K562 (cell line): ENCODE results near the gene BDKRB2. TPM values are rescaled to one million over a fixed set of nuclear protein-coding genes. Genes with fewer than 3 reads are reported as not detected.

Experiments
- RBM25 ChIP-seq: fragments of 200-400 bp; formaldehyde crosslinking; IDR thresholded peaks from 2 replicates; pipeline ENCODE4 v1.6.1; 2018; ENCODE audit warnings: low read length, low read depth, moderate library complexity; ENCODE audit not compliant: severe bottlenecking
- polyA plus RNA-seq, 8 experiments: library from polyadenylated mRNA; depleted of rRNA in 4 of 8; stranded (reverse) in 5 of 8; unstranded in 3 of 8; fragments of >200 nt; fragmentation: Nextera tagmentation in 2 of 8; fragmentation: Illumina TruSeq in 1 of 8; extraction: Ambion mirVana in 2 of 8; extraction: Trizol in 1 of 8; gene quantifications; 2 replicates each; pipeline versions ENCODE4 v1.2.1 to v1.2.3, GENCODE V29; 2011 to 2014; ENCODE audit warnings: inconsistent platforms in 1 of 8, missing spikeins in 1 of 8
- total RNA-seq, 7 experiments: library from RNA; depleted of rRNA in 6 of 7; stranded (reverse); fragments of >200 nt in 6 of 7; fragmentation: Illumina TruSeq in 2 of 7; extraction: Trizol in 2 of 7; gene quantifications; 2 replicates each; pipeline versions ENCODE4 v1.2.1 to v1.2.3, GENCODE V29; 2011 to 2021; ENCODE audit warnings: low replicate concordance in 1 of 7
- TF ChIP-seq, protein P1 (sequence below): fragments of 450-650 bp; IDR thresholded peaks from 2 replicates; pipeline ENCODE4 v1.6.1; 2016; ENCODE audit warnings: low read depth
- TF ChIP-seq, protein P2 (sequence below): sonication (generic); formaldehyde crosslinking; IDR thresholded peaks from 2 replicates; pipeline ENCODE4 v1.9.0; 2022; ENCODE audit warnings: mild to moderate bottlenecking, missing genetic modification reagents
- TF ChIP-seq, protein P3 (sequence below): fragments of 450-650 bp; IDR thresholded peaks from 2 replicates; pipeline ENCODE4 v1.6.1; 2016; ENCODE audit warnings: missing biosample characterization, missing genetic modification characterization

The BDKRB2 gene
- total and polyA plus RNA-seq, 9 of the 15 experiments (the other 6 are each of a cell fraction or from before 2014, with no cell fraction given) = 0.02 TPM; not detected in 8

DNA sequence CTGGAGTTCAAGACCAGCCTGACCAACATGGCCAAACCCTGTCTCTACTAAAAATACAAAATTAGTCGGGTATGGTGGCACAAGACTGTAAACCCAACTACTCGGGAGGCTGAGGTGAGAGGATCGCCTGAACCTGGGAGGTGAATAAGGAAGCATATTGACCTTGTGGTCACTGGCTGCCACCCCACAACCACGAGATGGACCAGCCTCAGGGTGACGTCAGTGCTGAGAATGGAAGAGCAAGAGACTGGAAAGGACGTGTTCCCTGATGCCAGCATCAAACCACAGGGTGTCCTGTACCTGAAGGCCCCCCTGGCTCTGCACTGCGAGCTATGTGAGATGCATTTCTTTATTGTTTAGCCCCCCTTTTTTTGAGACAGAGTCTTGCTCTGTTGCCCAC is 45.9 kb upstream of the BDKRB2 start (continued):
- TF ChIP-seq, protein P1, sequence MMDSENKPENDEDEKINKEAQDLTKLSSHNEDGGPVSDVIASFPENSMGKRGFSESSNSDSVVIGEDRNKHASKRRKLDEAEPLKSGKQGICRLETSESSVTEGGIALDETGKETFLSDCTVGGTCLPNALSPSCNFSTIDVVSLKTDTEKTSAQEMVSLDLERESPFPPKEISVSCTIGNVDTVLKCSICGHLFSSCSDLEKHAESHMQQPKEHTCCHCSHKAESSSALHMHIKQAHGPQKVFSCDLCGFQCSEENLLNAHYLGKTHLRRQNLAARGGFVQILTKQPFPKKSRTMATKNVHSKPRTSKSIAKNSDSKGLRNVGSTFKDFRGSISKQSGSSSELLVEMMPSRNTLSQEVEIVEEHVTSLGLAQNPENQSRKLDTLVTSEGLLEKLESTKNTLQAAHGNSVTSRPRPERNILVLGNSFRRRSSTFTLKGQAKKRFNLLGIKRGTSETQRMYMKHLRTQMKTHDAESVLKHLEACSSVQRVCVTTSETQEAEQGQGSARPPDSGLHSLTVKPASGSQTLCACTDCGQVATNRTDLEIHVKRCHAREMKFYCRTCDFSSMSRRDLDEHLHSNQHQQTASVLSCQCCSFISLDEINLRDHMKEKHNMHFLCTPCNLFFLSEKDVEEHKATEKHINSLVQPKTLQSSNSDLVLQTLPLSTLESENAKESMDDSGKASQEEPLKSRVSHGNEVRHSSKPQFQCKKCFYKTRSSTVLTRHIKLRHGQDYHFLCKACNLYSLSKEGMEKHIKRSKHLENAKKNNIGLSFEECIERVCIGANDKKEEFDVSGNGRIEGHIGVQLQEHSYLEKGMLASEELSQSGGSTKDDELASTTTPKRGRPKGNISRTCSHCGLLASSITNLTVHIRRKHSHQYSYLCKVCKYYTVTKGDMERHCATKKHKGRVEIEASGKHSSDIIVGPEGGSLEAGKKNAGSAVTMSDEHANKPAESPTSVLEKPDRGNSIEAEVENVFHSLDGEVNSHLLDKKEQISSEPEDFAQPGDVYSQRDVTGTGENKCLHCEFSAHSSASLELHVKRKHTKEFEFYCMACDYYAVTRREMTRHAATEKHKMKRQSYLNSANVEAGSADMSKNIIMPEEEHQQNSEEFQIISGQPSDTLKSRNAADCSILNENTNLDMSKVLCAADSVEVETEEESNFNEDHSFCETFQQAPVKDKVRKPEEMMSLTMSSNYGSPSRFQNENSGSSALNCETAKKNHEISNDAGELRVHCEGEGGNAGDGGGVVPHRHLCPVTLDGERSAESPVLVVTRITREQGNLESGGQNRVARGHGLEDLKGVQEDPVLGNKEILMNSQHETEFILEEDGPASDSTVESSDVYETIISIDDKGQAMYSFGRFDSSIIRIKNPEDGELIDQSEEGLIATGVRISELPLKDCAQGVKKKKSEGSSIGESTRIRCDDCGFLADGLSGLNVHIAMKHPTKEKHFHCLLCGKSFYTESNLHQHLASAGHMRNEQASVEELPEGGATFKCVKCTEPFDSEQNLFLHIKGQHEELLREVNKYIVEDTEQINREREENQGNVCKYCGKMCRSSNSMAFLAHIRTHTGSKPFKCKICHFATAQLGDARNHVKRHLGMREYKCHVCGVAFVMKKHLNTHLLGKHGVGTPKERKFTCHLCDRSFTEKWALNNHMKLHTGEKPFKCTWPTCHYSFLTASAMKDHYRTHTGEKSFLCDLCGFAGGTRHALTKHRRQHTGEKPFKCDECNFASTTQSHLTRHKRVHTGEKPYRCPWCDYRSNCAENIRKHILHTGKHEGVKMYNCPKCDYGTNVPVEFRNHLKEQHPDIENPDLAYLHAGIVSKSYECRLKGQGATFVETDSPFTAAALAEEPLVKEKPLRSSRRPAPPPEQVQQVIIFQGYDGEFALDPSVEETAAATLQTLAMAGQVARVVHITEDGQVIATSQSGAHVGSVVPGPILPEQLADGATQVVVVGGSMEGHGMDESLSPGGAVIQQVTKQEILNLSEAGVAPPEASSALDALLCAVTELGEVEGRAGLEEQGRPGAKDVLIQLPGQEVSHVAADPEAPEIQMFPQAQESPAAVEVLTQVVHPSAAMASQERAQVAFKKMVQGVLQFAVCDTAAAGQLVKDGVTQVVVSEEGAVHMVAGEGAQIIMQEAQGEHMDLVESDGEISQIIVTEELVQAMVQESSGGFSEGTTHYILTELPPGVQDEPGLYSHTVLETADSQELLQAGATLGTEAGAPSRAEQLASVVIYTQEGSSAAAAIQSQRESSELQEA = no peak
- TF ChIP-seq, protein P2, sequence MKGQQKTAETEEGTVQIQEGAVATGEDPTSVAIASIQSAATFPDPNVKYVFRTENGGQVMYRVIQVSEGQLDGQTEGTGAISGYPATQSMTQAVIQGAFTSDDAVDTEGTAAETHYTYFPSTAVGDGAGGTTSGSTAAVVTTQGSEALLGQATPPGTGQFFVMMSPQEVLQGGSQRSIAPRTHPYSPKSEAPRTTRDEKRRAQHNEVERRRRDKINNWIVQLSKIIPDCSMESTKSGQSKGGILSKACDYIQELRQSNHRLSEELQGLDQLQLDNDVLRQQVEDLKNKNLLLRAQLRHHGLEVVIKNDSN = no peak
- TF ChIP-seq RBM25 = no peak
- TF ChIP-seq, protein P3, sequence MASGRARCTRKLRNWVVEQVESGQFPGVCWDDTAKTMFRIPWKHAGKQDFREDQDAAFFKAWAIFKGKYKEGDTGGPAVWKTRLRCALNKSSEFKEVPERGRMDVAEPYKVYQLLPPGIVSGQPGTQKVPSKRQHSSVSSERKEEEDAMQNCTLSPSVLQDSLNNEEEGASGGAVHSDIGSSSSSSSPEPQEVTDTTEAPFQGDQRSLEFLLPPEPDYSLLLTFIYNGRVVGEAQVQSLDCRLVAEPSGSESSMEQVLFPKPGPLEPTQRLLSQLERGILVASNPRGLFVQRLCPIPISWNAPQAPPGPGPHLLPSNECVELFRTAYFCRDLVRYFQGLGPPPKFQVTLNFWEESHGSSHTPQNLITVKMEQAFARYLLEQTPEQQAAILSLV (tag) = no peak
